Activated T-cell treated with anti-CD3 and anti-CD28 coated beads, Interleukin-2, amount 50 U/mL, for 24 hours (primary cell): ENCODE data around the gene ENOX2.
"Not testable (repeated sequence)": the region's sequence is repeated elsewhere in the genome, so short reads cannot be mapped to it uniquely, and the experiment has no call there.

Source experiments
- DNase-seq: peaks from one replicate; pipeline ENCODE4 v3.0.0-alpha.2; 2020
- H3K27ac Mint-ChIP-seq: 2 replicates; pipeline ENCODE4 v1.8.0; 2020; ENCODE audit warnings: mild to moderate bottlenecking, mixed read lengths
- H3K27me3 Mint-ChIP-seq: 2 replicates; pipeline ENCODE4 v1.8.0; 2020; ENCODE audit warnings: mixed read lengths
- H3K36me3 Mint-ChIP-seq: 2 replicates; pipeline ENCODE4 v1.8.0; 2020; ENCODE audit warnings: low read depth, mixed read lengths
- H3K4me1 Mint-ChIP-seq: 2 replicates; pipeline ENCODE4 v1.8.0; 2020; ENCODE audit warnings: low read depth, mixed read lengths
- H3K4me3 Mint-ChIP-seq: 2 replicates; pipeline ENCODE4 v1.8.0; 2020; ENCODE audit warnings: mild to moderate bottlenecking, moderate library complexity, mixed read lengths
- H3K9me3 Mint-ChIP-seq: 2 replicates; pipeline ENCODE4 v1.8.0; 2020; ENCODE audit warnings: mixed read lengths

Gene ENOX2, protein sequence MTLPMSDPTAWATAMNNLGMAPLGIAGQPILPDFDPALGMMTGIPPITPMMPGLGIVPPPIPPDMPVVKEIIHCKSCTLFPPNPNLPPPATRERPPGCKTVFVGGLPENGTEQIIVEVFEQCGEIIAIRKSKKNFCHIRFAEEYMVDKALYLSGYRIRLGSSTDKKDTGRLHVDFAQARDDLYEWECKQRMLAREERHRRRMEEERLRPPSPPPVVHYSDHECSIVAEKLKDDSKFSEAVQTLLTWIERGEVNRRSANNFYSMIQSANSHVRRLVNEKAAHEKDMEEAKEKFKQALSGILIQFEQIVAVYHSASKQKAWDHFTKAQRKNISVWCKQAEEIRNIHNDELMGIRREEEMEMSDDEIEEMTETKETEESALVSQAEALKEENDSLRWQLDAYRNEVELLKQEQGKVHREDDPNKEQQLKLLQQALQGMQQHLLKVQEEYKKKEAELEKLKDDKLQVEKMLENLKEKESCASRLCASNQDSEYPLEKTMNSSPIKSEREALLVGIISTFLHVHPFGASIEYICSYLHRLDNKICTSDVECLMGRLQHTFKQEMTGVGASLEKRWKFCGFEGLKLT

DNA sequence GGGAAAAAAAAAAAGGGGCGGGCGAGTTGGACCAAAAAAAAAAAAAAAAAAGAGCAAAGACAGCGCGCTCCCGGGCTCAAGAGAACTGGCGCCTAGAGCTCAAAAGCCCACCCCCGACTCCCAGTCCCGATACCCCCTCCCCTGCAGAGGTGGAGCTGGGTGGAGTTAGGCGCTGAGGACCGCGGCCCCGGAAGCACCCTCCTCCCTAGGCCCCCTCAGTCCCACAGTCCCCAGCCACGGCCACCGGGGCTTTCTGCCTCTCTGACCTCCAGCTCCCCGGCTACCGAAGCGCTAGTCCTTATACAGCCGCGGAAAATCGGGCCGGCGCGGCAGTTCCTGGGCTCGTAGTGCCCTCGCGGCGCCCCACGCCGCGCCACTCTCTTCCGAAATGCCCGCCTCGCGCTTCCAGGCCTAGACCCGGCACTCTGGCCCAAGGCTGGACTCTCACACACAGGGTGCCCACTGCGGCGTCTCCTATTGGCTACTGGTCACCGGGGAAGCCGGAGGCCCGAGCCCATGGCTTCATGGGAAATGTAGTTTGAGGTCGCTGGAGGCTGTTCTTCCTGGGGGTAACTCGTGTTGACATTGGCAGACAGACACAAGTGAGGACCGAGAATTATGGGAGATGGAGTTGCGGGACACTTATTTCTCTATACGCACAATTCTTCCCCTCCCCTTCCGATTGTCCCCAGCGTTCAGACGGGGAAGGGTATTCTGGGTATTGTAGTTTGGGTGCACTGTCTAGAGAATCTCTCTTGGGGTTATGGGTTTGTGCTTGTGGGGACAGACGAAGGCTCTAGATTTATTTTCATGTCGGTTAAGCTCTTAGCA is at the start of gene ENOX2:
Gene ENOX2, minus strand, starts transcription at position 427 of the 831 bp plus-strand sequence. CDS start 199,993 bp downstream, outside the sequence.
- Mint-ChIP-seq H3K4me1 (peaks cover 6% of the 10 kb centered on the region), H3K4me3 (no peak within 1 kb of the TSS), H3K9me3 (no peaks in the 10 kb centered on the region), H3K27me3 (peaks cover 24% of the 10 kb centered on the region), H3K36me3 (peaks cover 3% of the 10 kb centered on the region), H3K27ac (no peak within 1 kb of the TSS)
- peak; percentile 79 for DNase-seq

DNA sequence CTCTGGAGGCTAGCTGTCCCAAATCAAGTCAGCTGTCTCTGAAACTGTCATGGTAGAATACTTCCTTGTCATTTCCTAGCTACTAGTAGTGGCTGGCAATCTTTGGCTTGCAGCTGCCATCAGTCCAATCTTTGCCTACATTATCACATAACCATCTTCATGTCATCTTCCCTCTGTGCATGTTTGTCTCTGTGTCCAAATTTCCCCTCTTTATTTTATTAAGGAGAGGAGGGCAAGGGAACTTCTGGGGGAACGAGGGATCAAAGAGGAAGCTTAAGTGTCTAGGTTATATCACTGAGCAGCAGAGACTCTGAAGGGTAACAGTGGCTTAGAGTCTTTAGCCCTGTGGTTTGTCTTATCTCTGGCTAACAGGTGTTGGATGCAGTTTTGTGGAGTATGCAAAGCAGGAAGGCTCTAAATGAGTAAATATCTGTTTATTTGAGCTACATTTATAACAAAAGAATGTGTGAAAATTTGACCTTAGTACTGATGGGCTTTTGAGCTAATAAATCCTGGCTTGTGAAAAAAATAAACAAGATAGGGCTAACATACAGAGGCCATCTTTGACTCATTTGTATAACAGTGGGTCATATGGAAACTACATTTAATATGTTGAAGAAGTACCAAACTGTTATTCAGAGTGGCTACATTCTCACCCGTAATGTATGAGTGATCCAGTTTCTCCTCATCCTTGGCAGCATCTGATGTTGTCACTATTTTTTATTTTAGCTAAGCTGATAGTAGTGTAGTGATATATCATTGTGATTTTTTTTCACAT is 49.4 kb upstream of the ENOX2 start:
- no peaks in the 10 kb centered on the region for H3K4me1 Mint-ChIP-seq
- peaks cover 2% of the 10 kb centered on the region for H3K9me3 Mint-ChIP-seq
- H3K36me3 Mint-ChIP-seq, result no peaks in the 10 kb centered on the region
- no peak overlapping the region for H3K4me3 Mint-ChIP-seq
- peaks cover 54% of the 10 kb centered on the region for H3K27me3 Mint-ChIP-seq
- DNase-seq, result no peak
- H3K27ac Mint-ChIP-seq, result no peak overlapping the region

DNA sequence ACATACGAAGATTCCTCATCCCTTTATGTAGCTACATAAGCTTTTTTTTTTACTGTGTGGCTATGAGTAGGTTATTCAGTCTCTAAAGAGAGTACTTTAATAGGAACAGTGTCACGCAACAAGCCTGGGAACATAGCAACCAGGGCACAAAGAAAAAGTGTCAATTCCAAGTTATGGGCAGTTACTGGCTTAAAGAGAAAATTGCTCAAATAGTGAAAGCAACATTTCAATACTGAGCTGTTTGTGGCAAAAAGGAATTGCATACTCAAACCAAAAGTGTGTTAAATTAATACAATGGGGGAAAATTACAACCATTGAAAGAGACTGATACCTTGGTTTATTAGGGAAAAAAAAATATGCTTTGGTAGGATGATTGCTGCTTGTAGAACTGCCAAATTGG is 41.2 kb upstream of the ENOX2 start:
- Mint-ChIP-seq H3K9me3 (peaks cover 2% of the 10 kb centered on the region), H3K4me3 (no peak overlapping the region), H3K27ac (no peak overlapping the region), H3K36me3 (no peaks in the 10 kb centered on the region), H3K27me3 (peaks cover 49% of the 10 kb centered on the region), H3K4me1 (no peaks in the 10 kb centered on the region)
- DNase-seq, result no peak

DNA sequence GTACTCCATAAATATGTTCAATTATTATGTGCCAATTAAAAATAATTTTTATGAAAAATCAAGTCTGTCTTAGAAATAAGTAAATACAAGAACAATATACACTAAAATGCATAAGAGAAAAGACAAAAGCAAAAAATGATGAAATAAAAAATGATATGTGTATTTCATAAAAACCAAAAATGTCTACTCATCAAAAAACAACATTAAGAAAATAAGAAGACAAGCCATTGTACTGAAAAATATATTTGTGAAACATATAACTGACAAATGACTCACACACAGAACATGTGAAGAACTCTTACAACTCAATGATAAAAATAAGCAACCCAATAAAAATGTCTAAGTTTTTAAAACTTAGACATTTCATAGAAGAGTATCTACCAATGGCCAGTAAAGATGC is 34.1 kb upstream of the ENOX2 start:
- DNase-seq, result no peak
- H3K4me3 Mint-ChIP-seq, result no peak overlapping the region
- no peak overlapping the region for H3K27ac Mint-ChIP-seq
- no peaks in the 10 kb centered on the region for H3K9me3 Mint-ChIP-seq
- H3K36me3 Mint-ChIP-seq, result no peaks in the 10 kb centered on the region
- H3K27me3 Mint-ChIP-seq, result peaks cover 15% of the 10 kb centered on the region
- H3K4me1 Mint-ChIP-seq, result no peaks in the 10 kb centered on the region

DNA sequence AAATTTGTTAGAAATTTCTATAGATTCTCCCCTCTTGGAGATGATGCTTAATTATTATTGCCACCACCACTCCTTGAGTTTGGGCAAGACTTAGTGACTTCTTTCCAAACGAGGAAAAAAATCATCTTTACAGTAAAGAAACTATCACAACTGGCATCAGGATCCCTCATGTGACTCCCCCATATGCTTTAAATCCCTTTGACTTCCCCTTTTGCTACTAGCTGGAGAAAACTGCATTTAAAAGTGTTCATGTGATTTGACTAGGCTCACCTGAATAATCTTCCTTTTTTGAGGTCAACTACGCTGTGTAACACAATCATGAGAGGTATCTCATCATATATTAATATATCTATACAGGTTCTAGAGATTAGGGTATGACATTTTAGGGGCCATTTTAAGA is 30.3 kb upstream of the ENOX2 start:
- no peaks in the 10 kb centered on the region for H3K36me3 Mint-ChIP-seq
- H3K27ac Mint-ChIP-seq, result no peak overlapping the region
- H3K27me3 Mint-ChIP-seq, result peaks cover 31% of the 10 kb centered on the region
- H3K4me1 Mint-ChIP-seq, result no peaks in the 10 kb centered on the region
- DNase-seq, result no peak
- H3K4me3 Mint-ChIP-seq, result no peak overlapping the region
- H3K9me3 Mint-ChIP-seq, result no peaks in the 10 kb centered on the region

DNA sequence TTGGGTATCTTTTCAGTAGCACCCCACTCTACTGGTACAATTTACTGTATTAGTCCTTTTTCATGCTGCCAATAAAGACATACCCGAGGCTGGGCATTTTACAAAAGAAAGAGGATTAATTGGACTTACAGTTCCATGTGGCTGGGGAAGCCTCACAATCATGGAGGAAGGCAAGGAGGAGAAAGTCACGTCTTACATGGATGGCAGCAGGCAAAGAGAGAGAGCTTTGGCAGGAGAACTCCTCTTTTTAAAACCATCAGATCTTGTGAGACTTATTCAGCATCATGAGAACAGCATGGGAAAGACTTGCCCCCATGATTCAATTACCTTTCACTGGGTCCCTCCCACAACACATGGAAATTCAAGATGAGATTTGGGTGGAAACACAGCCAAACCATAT is 17.4 kb upstream of the ENOX2 start:
- not testable (repeated sequence) for H3K36me3 Mint-ChIP-seq, DNase-seq, H3K4me1 Mint-ChIP-seq, H3K9me3 Mint-ChIP-seq, H3K27ac Mint-ChIP-seq, H3K4me3 Mint-ChIP-seq
- H3K27me3 Mint-ChIP-seq, result peaks cover 38% of the 10 kb centered on the region

DNA sequence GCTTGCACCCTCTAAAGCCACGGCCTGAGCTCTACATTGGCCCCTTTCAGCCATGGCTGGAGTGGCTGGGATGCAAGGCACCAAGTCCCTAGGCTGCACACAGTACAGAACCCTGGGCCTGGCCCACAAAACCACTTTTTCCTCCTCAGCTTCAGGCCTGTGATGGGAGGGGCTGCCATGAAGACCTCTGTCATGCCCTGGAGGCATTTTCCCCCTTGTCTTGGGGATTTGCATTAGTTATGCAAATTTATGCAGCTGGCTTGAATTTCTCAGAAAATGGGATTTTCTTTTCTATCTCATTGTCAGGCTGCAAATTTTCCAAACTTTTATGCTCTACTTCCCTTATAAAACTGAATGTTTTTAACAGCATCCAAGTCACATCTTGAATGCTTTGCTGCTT is 16.7 kb upstream of the ENOX2 start:
- not testable (repeated sequence) for H3K4me1 Mint-ChIP-seq, H3K4me3 Mint-ChIP-seq, H3K36me3 Mint-ChIP-seq, H3K9me3 Mint-ChIP-seq, H3K27ac Mint-ChIP-seq, DNase-seq
- peaks cover 40% of the 10 kb centered on the region for H3K27me3 Mint-ChIP-seq

DNA sequence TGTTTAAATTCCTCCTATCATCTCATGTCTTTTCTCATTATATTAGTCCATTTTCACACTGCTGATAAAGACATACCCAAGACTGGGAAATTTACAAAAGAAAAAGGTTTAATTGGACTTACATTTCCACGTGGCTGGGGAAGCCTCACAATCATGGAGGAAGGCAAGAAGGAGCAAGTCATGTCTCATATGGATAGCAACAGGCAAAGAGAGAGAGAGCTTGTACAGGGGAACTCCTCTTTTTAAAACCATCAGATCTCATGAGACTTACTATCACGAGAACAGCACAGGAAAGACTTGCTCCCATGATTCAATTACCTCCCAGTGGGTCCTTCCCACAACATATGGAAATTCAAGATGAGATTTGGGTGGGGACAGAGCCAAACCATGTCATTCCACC is 15.5 kb upstream of the ENOX2 start:
- H3K4me3 Mint-ChIP-seq, DNase-seq, H3K4me1 Mint-ChIP-seq, H3K27ac Mint-ChIP-seq, H3K9me3 Mint-ChIP-seq, H3K36me3 Mint-ChIP-seq: not testable (repeated sequence)
- peaks cover 35% of the 10 kb centered on the region for H3K27me3 Mint-ChIP-seq

DNA sequence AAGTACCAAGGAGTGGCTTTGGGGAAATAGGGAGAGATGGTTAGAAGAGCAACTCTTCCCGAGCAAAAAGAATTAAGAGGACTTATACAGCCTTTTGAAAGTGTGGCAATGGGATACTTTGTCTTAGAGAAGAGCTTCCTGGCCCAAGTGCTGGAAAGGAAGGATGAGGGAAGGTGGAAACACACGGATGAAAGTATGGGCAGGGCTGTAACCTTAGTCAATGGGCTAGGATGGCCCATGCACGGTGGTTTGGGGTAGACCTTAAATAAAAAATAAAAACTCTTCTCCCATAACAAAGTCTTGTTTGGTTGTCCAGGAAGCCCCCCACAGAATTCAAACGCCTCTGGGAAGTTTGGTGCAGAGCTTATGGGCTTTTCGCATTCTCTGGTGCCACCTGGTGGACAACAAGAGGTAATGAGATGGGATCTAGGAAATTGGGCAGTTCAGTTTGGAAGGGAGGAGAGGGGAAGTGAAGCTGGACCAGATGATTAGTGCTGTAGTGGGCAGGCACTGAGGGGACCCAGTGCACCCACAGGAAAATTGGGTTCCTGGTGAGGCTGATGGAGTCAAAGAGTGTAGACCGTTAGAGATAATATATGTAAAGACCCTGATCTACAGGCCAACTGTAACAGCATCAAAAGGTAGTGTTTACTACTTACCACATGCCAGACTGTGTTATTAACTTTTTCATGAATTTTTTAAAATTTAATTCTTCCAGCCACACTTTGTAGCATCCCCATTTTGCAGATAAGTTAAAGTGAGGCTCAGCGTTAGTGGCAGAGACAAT is 13.8 kb upstream of the ENOX2 start:
- Mint-ChIP-seq H3K9me3 (no peaks in the 10 kb centered on the region), H3K27me3 (peaks cover 23% of the 10 kb centered on the region), H3K27ac (no peak overlapping the region), H3K4me3 (no peak overlapping the region), H3K36me3 (no peaks in the 10 kb centered on the region), H3K4me1 (no peaks in the 10 kb centered on the region)
- DNase-seq, result peak; percentile 47

DNA sequence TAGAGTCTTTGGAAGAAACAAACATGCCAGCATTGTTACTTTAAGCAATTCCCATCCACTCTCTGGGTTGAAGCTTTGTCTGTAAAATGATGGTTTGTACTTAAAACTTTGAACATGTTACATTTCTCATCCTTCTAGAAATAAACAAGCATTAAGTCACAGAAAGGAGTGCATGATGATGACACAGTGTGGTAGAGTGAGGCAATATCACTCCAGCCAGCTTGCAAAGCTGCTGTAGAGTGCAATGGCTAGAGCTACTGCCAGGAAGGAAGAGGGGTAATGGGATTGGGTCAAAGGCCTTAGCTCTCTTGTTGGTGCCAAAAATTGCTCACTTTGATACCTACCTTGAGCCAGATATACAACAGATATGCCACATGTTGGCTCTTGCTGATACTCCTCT is 12.3 kb upstream of the ENOX2 start:
- H3K27me3 Mint-ChIP-seq, result peaks cover 18% of the 10 kb centered on the region

DNA sequence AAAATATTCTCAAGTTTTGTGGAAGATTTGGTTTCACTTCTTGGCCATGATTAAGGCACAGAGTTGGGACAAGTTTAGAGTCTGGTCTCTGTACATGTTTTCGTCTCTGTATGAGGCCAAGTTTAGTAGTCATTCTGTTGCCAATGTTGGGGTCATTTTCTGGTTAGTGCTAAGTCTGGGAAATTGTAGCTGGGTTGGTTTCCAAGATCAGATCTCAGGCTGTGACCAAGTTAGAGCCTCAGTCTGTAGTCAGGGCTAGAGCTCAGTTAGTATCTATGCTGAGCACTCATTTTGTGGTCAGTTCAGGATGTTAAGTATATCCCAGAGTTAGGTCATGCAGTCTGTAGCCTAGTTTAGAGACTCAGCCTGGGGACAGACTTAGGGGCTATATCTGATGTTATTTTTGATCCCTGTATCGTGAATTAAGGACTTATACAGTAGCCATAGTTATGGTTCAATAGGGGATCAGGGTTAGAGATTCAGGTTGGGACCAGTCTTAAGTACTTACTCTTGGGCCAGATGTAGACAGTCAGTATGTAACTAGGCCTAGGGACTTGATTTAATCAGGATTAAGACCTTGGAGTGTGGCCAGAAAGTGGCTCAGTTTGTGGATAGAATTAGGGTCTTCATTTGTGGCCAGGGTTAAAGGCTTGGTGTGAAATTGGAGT is 6.6 kb upstream of the ENOX2 start:
- Mint-ChIP-seq H3K36me3 (no peaks in the 10 kb centered on the region), H3K27ac (no peak overlapping the region), H3K9me3 (no peaks in the 10 kb centered on the region), H3K4me1 (no peaks in the 10 kb centered on the region), H3K27me3 (peaks cover 5% of the 10 kb centered on the region), H3K4me3 (no peak overlapping the region)
- no peak for DNase-seq

More for the DNA sequence above, 12.3 kb upstream of the ENOX2 start:
- H3K27ac Mint-ChIP-seq, result no peak overlapping the region
- H3K4me1 Mint-ChIP-seq, result no peaks in the 10 kb centered on the region
- H3K4me3 Mint-ChIP-seq, result no peak overlapping the region
- DNase-seq, result no peak
- H3K9me3 Mint-ChIP-seq, result no peaks in the 10 kb centered on the region
- H3K36me3 Mint-ChIP-seq, result no peaks in the 10 kb centered on the region

DNA sequence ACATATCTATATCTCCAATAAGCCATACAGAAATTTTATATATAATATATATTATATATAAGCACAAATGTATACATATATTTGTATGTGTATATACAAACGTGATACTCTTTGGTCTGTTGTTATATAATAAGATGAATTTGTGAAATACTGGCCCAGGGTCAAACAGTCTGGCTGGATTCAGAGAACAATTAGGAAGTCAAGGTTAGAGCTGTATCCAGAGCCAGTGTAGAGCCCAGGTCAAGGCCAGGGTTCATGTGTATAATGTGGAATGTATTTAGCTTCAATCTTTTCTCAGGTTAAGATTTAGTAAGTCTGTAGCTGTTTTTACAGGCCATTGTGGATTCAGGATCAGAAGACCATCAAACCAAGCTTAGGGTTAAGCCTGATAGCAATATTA is 3.8 kb upstream of the ENOX2 start:
- DNase-seq, result no peak

DNA sequence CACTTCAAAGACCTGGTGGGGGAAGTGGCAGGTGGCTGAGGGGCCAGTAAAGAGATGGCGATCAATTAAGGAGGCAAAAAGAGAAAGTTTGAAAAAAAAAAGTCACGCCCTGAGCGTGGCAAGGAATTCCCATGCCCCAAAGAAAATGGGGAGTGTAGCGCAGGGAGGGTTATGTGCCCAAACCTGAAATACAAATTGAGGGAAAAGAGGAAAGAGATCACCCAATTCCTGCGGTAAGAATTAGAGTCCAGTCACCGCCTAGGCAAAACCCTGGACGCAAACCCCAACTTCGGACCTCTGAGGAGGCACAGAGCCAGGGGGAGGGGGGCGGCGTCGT is 595 bp downstream of the ENOX2 start:
- H3K27me3 Mint-ChIP-seq, result peaks cover 26% of the 10 kb centered on the region
- H3K4me1 Mint-ChIP-seq, result peaks cover 6% of the 10 kb centered on the region
- no peak overlapping the region for H3K27ac Mint-ChIP-seq
- no peak overlapping the region for H3K4me3 Mint-ChIP-seq
- no peak for DNase-seq
- H3K36me3 Mint-ChIP-seq, result peaks cover 7% of the 10 kb centered on the region
- no peaks in the 10 kb centered on the region for H3K9me3 Mint-ChIP-seq

More for the DNA sequence above, 3.8 kb upstream of the ENOX2 start:
- H3K27me3 Mint-ChIP-seq, result peaks cover 11% of the 10 kb centered on the region
- no peak overlapping the region for H3K4me3 Mint-ChIP-seq
- H3K27ac Mint-ChIP-seq, result no peak overlapping the region
- peaks cover 4% of the 10 kb centered on the region for H3K4me1 Mint-ChIP-seq
- H3K9me3 Mint-ChIP-seq, result no peaks in the 10 kb centered on the region
- no peaks in the 10 kb centered on the region for H3K36me3 Mint-ChIP-seq
